ENCODE results near the gene CAP2.
"Not testable (repeated sequence)": the region's sequence is repeated elsewhere in the genome, so short reads cannot be mapped to it uniquely, and the experiment has no call there.

CAP2 gene

GRCh38 chr6:17397764-17398194, 4.4 kb downstream of the CAP2 start:
- no peak for DNase-seq

- DNase-seq, result not testable (repeated sequence)
Observed at GRCh38 chr6:17405181-17405943, 12.0 kb downstream of the CAP2 start.

GRCh38 chr6:17405944-17406245, 12.5 kb downstream of the CAP2 start:
- DNase-seq, result no peak

- no peak for DNase-seq
Observed at GRCh38 chr6:17408081-17408480, 14.7 kb downstream of the CAP2 start.

- DNase-seq, result no peak
Observed at GRCh38 chr6:17410281-17410680, 16.9 kb downstream of the CAP2 start.

- no peak for DNase-seq
Observed at GRCh38 chr6:17413313-17413750, 19.9 kb downstream of the CAP2 start.

- not testable (repeated sequence) for DNase-seq
Observed at GRCh38 chr6:17414395-17414794, 21.0 kb downstream of the CAP2 start.

GRCh38 chr6:17415321-17415720, 21.9 kb downstream of the CAP2 start:
- DNase-seq, result no peak

- DNase-seq, result no peak
Observed at GRCh38 chr6:17416806-17417205, 23.4 kb downstream of the CAP2 start.

GRCh38 chr6:17417817-17418216, 24.4 kb downstream of the CAP2 start:
- DNase-seq, result no peak

- DNase-seq, result no peak
Observed at GRCh38 chr6:17418281-17419188, 25.1 kb downstream of the CAP2 start.

- no peak for DNase-seq
Observed at GRCh38 chr6:17419189-17419575, 25.8 kb downstream of the CAP2 start.

- no peak for DNase-seq
Observed at GRCh38 chr6:17420368-17420767, 27.0 kb downstream of the CAP2 start.

- DNase-seq, result no peak
Observed at GRCh38 chr6:17421406-17421805, 28.0 kb downstream of the CAP2 start.

- DNase-seq, result no peak
Observed at GRCh38 chr6:17423026-17423425, 29.6 kb downstream of the CAP2 start.

GRCh38 chr6:17427062-17427461, 33.7 kb downstream of the CAP2 start:
- no peak for DNase-seq

- DNase-seq, result no peak
Observed at GRCh38 chr6:17427617-17428016, 34.2 kb downstream of the CAP2 start.

GRCh38 chr6:17428595-17429120, 35.3 kb downstream of the CAP2 start:
- not testable (repeated sequence) for DNase-seq

GRCh38 chr6:17429383-17430061, 36.1 kb downstream of the CAP2 start:
- DNase-seq, result no peak

- no peak for DNase-seq
Observed at GRCh38 chr6:17431581-17431980, 38.2 kb downstream of the CAP2 start.

- no peak for DNase-seq
Observed at GRCh38 chr6:17432356-17432755, 39.0 kb downstream of the CAP2 start.

GRCh38 chr6:17439243-17439993, 46.0 kb downstream of the CAP2 start:
- DNase-seq, result no peak

GRCh38 chr6:17440811-17441210, 47.4 kb downstream of the CAP2 start:
- not testable (repeated sequence) for DNase-seq

Measured in activated T-cell treated with anti-CD3 and anti-CD28 coated beads for 4 hours (primary cell).